DND-41 (cell line): ENCODE data around the gene HEATR1.

ENCODE experiments used
- ATAC-seq: fragments of 200-7000 bp; cut with Tn5 transposase; 3 replicates; pipeline ENCODE4 v1.9.1; 2021; ENCODE audit warnings: low read depth; ENCODE audit not compliant: insufficient read depth
- DNase-seq: peaks from one replicate; pipeline ENCODE4 v3.0.0-alpha.2; 2020
- H2AFZ ChIP-seq: 2 replicates; pipeline ENCODE4 v1.6.0; 2012; ENCODE audit warnings: low read depth, low read length
- H3K27ac ChIP-seq: 2 replicates; pipeline ENCODE4 v1.5.1; 2012; ENCODE audit warnings: low read length, inconsistent platforms
- H3K27me3 ChIP-seq: fragments of 200-600 bp; sonication (generic); 2 replicates; pipeline ENCODE4 v1.6.0; 2012; ENCODE audit warnings: low read length, mild to moderate bottlenecking, inconsistent platforms; ENCODE audit not compliant: insufficient read depth, poor library complexity
- H3K36me3 ChIP-seq: 2 replicates; pipeline ENCODE4 v1.5.1; 2012; ENCODE audit warnings: low read length, inconsistent platforms; ENCODE audit not compliant: insufficient read depth
- H3K4me1 ChIP-seq: 2 replicates; pipeline ENCODE4 v1.5.1; 2012; ENCODE audit warnings: mild to moderate bottlenecking, low read length; ENCODE audit not compliant: insufficient read depth
- H3K4me2 ChIP-seq: 2 replicates; pipeline ENCODE4 v1.6.0; 2012; ENCODE audit warnings: mild to moderate bottlenecking, moderate library complexity, low read length, inconsistent platforms; ENCODE audit not compliant: insufficient read depth
- H3K4me3 ChIP-seq, 2 experiments: fragments of 200-600 bp in 1 of 2; shearing (Covaris generic) in 1 of 2; 2 replicates each; pipeline ENCODE4 v1.5.1; 2012 to 2016; ENCODE audit warnings: inconsistent platforms in 2 of 2, low read length in 2 of 2, mild to moderate bottlenecking in 2 of 2, low read depth in 1 of 2, moderate library complexity in 1 of 2
- H3K79me2 ChIP-seq: 2 replicates; pipeline ENCODE4 v1.6.0; 2012; ENCODE audit warnings: low read length, inconsistent platforms; ENCODE audit not compliant: insufficient read depth
- H3K9ac ChIP-seq: 2 replicates; pipeline ENCODE4 v1.6.0; 2012; ENCODE audit warnings: low read depth, mild to moderate bottlenecking, inconsistent platforms, low read length, moderate library complexity
- H3K9me3 ChIP-seq: 2 replicates; pipeline ENCODE4 v1.5.1; 2012; ENCODE audit warnings: low read length, moderate library complexity, mild to moderate bottlenecking, inconsistent platforms; ENCODE audit not compliant: insufficient read depth, severe bottlenecking
- H4K20me1 ChIP-seq: 2 replicates; pipeline ENCODE4 v1.6.0; 2012; ENCODE audit warnings: low read length; ENCODE audit not compliant: insufficient read depth
- EZH2 ChIP-seq: IDR thresholded peaks from 3 replicates; pipeline ENCODE4 v1.6.1; 2012; ENCODE audit warnings: borderline replicate concordance, low read depth, mild to moderate bottlenecking, moderate library complexity, low read length, inconsistent platforms; ENCODE audit not compliant: severe bottlenecking
- TF ChIP-seq, protein P1 (sequence below): IDR thresholded peaks from 2 replicates; pipeline ENCODE4 v1.5.1; 2012; ENCODE audit warnings: borderline replicate concordance, low read length, moderate library complexity, mild to moderate bottlenecking; ENCODE audit not compliant: poor library complexity, severe bottlenecking; ENCODE audit errors: extremely low read depth

The HEATR1 gene

DNA sequence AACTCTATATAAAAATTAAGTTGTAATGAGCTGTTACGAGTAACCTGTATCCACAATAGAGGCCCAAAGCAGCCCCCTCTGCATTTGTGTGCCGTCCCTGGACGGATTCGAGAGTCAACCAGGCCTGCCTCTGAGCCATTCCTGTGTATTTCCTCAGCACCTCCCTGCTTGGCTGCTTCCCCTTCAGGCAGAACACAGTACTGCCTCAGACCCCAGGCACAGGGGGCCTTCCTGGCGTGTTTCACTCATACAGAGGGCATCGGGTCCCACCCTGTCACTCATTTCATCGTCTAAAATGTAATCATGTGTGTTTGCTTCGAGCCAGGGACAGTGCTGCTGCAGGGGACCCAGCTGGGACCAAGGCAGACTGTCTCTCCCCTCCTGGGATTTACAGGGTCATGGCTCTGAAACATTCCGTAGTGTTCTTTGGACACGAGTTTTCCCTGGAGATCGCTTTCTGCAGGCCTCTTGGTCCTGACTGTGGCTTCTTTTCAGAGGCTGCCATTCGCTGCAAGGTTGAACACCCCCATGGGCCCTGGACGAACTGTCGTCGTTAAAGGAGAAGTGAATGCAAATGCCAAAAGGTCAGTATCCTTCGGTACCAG is 61.1 kb downstream of the HEATR1 start:
- Histone ChIP-seq H3K9me3 (no peaks in the 10 kb centered on the region), H3K9ac (no peak overlapping the region), H3K27me3 (no peaks in the 10 kb centered on the region), H3K27ac (no peak overlapping the region), H3K4me1 (no peaks in the 10 kb centered on the region), H3K79me2 (no peaks in the 10 kb centered on the region), H3K4me3 (no peak overlapping the region), H3K4me2 (no peak overlapping the region), H2AFZ (no peak overlapping the region), H3K36me3 (peaks cover 96% of the 10 kb centered on the region), H4K20me1 (peaks cover 3% of the 10 kb centered on the region)
- no peak for TF ChIP-seq EZH2
- TF ChIP-seq, protein P1, sequence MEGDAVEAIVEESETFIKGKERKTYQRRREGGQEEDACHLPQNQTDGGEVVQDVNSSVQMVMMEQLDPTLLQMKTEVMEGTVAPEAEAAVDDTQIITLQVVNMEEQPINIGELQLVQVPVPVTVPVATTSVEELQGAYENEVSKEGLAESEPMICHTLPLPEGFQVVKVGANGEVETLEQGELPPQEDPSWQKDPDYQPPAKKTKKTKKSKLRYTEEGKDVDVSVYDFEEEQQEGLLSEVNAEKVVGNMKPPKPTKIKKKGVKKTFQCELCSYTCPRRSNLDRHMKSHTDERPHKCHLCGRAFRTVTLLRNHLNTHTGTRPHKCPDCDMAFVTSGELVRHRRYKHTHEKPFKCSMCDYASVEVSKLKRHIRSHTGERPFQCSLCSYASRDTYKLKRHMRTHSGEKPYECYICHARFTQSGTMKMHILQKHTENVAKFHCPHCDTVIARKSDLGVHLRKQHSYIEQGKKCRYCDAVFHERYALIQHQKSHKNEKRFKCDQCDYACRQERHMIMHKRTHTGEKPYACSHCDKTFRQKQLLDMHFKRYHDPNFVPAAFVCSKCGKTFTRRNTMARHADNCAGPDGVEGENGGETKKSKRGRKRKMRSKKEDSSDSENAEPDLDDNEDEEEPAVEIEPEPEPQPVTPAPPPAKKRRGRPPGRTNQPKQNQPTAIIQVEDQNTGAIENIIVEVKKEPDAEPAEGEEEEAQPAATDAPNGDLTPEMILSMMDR = peak; percentile 30
- DNase-seq (no peak), ATAC-seq (peak; percentile 65)

DNA sequence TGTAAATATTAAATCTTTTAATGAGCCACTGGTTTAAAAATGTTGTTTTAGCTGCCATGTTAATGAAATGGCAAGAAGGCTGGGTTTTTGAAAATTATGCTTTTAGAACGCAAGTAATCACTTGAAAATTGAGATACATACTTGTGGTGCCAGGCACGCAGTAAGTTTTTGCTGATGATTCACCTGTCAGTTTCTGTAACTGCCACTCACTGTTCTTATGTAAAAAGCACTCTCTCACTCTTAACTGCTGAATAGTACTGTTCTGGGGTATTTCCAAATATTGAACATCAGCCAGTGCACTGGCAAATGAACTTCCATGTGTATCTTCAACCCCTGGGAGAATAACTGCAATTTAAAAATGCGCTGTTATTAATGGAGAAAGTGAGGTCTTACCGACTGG is 62.6 kb downstream of the HEATR1 start:
- H3K36me3 ChIP-seq = peaks cover 90% of the 10 kb centered on the region
- no peak for ATAC-seq
- H2AFZ ChIP-seq = no peak overlapping the region
- H3K79me2 ChIP-seq = no peaks in the 10 kb centered on the region
- H3K4me1 ChIP-seq = no peaks in the 10 kb centered on the region
- TF ChIP-seq, protein P1 = no peak
- no peak for TF ChIP-seq EZH2
- H4K20me1 ChIP-seq = peaks cover 6% of the 10 kb centered on the region; the same call in 1 of the 2 replicates
- H3K4me2 ChIP-seq = no peak overlapping the region
- H3K27ac ChIP-seq = no peak overlapping the region
- DNase-seq = no peak
- no peak overlapping the region for H3K9ac ChIP-seq
- H3K27me3 ChIP-seq = no peaks in the 10 kb centered on the region
- no peaks in the 10 kb centered on the region for H3K9me3 ChIP-seq
- no peak overlapping the region for H3K4me3 ChIP-seq

DNA sequence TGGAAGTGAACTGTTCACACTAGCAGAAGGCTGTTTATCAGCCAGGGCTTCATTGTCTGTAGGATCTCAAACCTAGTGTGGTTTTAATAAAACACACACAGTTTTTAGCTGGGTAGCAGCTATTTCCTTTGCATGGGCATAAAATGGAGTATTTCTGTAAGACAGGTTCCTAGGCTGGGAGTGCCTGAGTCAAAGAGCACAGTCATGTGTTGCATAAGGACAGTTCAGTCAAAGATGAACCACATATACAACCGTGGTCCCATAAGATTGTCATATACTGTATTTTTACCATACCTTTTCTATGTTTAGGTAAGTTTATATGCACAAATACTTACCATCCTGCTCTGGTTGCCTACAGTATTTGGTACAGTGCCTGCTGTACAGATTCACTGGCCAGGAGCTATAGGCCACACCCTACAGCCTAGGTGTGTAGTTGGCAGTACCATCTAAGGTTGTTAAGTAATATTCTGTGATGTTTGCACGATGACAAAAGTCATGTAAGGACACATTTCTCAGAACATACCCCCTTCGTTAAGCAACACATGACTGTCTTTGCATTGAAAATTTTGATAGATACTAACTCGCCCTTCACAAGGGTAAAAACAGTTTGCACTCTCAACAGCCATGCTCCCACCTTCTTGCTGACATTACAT is 63.4 kb downstream of the HEATR1 start:
- DNase-seq (no peak), ATAC-seq (no peak)
- Histone ChIP-seq H3K79me2 (peaks cover 7% of the 10 kb centered on the region), H4K20me1 (peaks cover 3% of the 10 kb centered on the region; the same call in 1 of the 2 replicates), H3K9me3 (no peaks in the 10 kb centered on the region), H3K36me3 (peaks cover 90% of the 10 kb centered on the region), H3K27me3 (no peaks in the 10 kb centered on the region), H3K4me1 (no peaks in the 10 kb centered on the region), H3K9ac (no peak overlapping the region), H3K4me3 (no peak overlapping the region), H3K27ac (no peak overlapping the region), H3K4me2 (no peak overlapping the region), H2AFZ (no peak overlapping the region)
- TF ChIP-seq, protein P1 = no peak
- TF ChIP-seq EZH2 = no peak
